Breast epithelium (tissue), 3 donors: ENCODE measurements around the gene STON2.

Experiments used
- POLR2A ChIP-seq: fragments of 450-650 bp; IDR thresholded peaks from one replicate; pipeline ENCODE4 v1.6.1; 2016; ENCODE audit warnings: antibody characterized with exemption, mild to moderate bottlenecking, moderate library complexity
- TF ChIP-seq, protein P1 (sequence below), 3 donors: fragments of 450-650 bp; IDR thresholded peaks; one replicate each; pipeline ENCODE4 v1.5.1; 2016 to 2017; ENCODE audit warnings: antibody characterized with exemption in 3 of 3, mild to moderate bottlenecking in 3 of 3, moderate library complexity in 3 of 3

GRCh38 chr14:81412779-81413178 is 12.7 kb upstream of the STON2 start:
- TF ChIP-seq POLR2A, result no peak
- TF ChIP-seq, protein P1, sequence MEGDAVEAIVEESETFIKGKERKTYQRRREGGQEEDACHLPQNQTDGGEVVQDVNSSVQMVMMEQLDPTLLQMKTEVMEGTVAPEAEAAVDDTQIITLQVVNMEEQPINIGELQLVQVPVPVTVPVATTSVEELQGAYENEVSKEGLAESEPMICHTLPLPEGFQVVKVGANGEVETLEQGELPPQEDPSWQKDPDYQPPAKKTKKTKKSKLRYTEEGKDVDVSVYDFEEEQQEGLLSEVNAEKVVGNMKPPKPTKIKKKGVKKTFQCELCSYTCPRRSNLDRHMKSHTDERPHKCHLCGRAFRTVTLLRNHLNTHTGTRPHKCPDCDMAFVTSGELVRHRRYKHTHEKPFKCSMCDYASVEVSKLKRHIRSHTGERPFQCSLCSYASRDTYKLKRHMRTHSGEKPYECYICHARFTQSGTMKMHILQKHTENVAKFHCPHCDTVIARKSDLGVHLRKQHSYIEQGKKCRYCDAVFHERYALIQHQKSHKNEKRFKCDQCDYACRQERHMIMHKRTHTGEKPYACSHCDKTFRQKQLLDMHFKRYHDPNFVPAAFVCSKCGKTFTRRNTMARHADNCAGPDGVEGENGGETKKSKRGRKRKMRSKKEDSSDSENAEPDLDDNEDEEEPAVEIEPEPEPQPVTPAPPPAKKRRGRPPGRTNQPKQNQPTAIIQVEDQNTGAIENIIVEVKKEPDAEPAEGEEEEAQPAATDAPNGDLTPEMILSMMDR (IDR thresholded peaks at IDR 0.05), result no peak
